Measurements from ENCODE around the gene CAGE1.

Gene CAGE1

GRCh38 chr6:7389451-7390225 lies at the start of gene CAGE1, which contains the start of gene RIOK1:
Gene CAGE1 (minus strand): TSS chr6:7389742. CDS start chr6:7387173, 2,569 bp downstream.
Gene RIOK1 (plus strand): TSS chr6:7389808. CDS start chr6:7390003, 195 bp downstream.
- peak; percentile 79 to 88 for DNase-seq

GRCh38 chr6:7439228-7439627 lies 49.7 kb upstream of the CAGE1 start:
- DNase-seq = no peak

- DNase-seq = no peak
Observed at GRCh38 chr6:7438011-7438410, 48.5 kb upstream of the CAGE1 start.

- no peak for DNase-seq
Observed at GRCh38 chr6:7434672-7435071, 45.1 kb upstream of the CAGE1 start.

GRCh38 chr6:7433121-7433617 lies 43.6 kb upstream of the CAGE1 start:
- DNase-seq = no peak

- DNase-seq = no peak
Observed at GRCh38 chr6:7432391-7433120, 43.0 kb upstream of the CAGE1 start.

- no peak for DNase-seq
Observed at GRCh38 chr6:7431674-7432390, 42.3 kb upstream of the CAGE1 start.

- DNase-seq = peak in 1 of 2 donors; percentile 68
Observed at GRCh38 chr6:7431313-7431673, 41.8 kb upstream of the CAGE1 start.

GRCh38 chr6:7426447-7427169 lies 37.1 kb upstream of the CAGE1 start:
- DNase-seq = no peak

- DNase-seq = no peak
Observed at GRCh38 chr6:7425808-7426190, 36.3 kb upstream of the CAGE1 start.

- peak in 1 of 2 donors; percentile 14 for DNase-seq
Observed at GRCh38 chr6:7424967-7425807, 35.6 kb upstream of the CAGE1 start.

- DNase-seq = no peak
Observed at GRCh38 chr6:7424058-7424457, 34.5 kb upstream of the CAGE1 start.

GRCh38 chr6:7421066-7421465 lies 31.5 kb upstream of the CAGE1 start:
- DNase-seq = no peak

- no peak for DNase-seq
Observed at GRCh38 chr6:7419065-7419464, 29.5 kb upstream of the CAGE1 start.

GRCh38 chr6:7418238-7418905 lies 28.8 kb upstream of the CAGE1 start:
- no peak for DNase-seq

- DNase-seq = no peak
Observed at GRCh38 chr6:7417684-7418083, 28.1 kb upstream of the CAGE1 start.

- no peak for DNase-seq
Observed at GRCh38 chr6:7414811-7415210, 25.3 kb upstream of the CAGE1 start.

- DNase-seq = no peak
Observed at GRCh38 chr6:7413151-7413823, 23.7 kb upstream of the CAGE1 start.

- no peak for DNase-seq
Observed at GRCh38 chr6:7411328-7411727, 21.8 kb upstream of the CAGE1 start.

GRCh38 chr6:7410851-7411250 lies 21.3 kb upstream of the CAGE1 start:
- no peak for DNase-seq

- no peak for DNase-seq
Observed at GRCh38 chr6:7409740-7410139, 20.2 kb upstream of the CAGE1 start.

Data from bone marrow (tissue), 2 donors.